ENCODE results near the gene MCCC1.

DNA sequence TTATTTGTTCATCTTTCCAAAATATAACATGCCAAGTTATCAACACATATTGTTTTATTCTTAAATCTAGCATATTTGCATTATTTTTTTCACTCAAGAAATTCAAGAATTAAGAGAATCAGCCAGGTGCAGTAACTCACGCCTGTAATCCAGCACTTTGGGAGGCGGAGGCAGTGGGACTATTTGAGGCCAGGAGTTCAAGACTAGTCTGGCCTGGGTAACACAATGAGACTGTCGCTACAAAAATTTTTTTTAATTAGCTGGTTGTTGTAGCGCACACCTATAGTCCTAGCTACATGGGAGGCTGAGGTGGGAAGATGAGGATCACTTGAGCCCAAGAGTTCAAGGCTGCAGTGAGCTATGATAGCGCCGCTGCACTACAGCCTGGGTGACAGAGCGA, 129.4 kb downstream of the MCCC1 start:
- TF ChIP-seq CTCF (IDR thresholded peaks at IDR 0.05) (no peak), POLR2A (IDR thresholded peaks at IDR 0.05) (no peak)
